H9 (cell line): Measurements from ENCODE around the gene EZH1. TPM values are rescaled to one million over a fixed set of nuclear protein-coding genes. Genes with fewer than 3 reads are reported as not detected.

Experiments
- DNase-seq: peaks from one replicate; pipeline ENCODE4 v3.0.0-alpha.2; 2017
- H2AFZ ChIP-seq: one replicate; pipeline ENCODE4 v1.6.1; 2013; ENCODE audit warnings: mild to moderate bottlenecking, low read length, control low read depth, moderate library complexity
- H2AK5ac ChIP-seq: 2 replicates; pipeline ENCODE4 v1.6.1; 2013; ENCODE audit warnings: low read length, control low read depth, mixed read lengths; ENCODE audit not compliant: insufficient read length
- H2BK120ac ChIP-seq: one replicate; pipeline ENCODE4 v1.6.1; 2013; ENCODE audit warnings: low read depth, mild to moderate bottlenecking, low read length, control low read depth, inconsistent platforms; ENCODE audit not compliant: poor library complexity, severe bottlenecking
- H2BK12ac ChIP-seq: 2 replicates; pipeline ENCODE4 v1.6.1; 2013; ENCODE audit warnings: low read length, control low read depth, mixed read lengths, low read depth; ENCODE audit not compliant: insufficient read length
- H2BK15ac ChIP-seq: 2 replicates; pipeline ENCODE4 v1.6.1; 2013; ENCODE audit warnings: low read depth, low read length, control low read depth
- H2BK20ac ChIP-seq: one replicate; pipeline ENCODE4 v1.6.1; 2013; ENCODE audit warnings: low read depth, mild to moderate bottlenecking, low read length, control low read depth, inconsistent platforms; ENCODE audit not compliant: poor library complexity, severe bottlenecking
- H2BK5ac ChIP-seq: 2 replicates; pipeline ENCODE4 v1.6.1; 2013; ENCODE audit warnings: low read length, control low read depth, mixed read lengths; ENCODE audit not compliant: insufficient read length
- H3K14ac ChIP-seq: 2 replicates; pipeline ENCODE4 v1.6.1; 2013; ENCODE audit warnings: low read length, control low read depth; ENCODE audit not compliant: insufficient read depth
- H3K18ac ChIP-seq: 2 replicates; pipeline ENCODE4 v1.6.1; 2013; ENCODE audit warnings: low read depth, mild to moderate bottlenecking, mixed read lengths, low read length, control low read depth; ENCODE audit not compliant: insufficient read length
- H3K23ac ChIP-seq: 2 replicates; pipeline ENCODE4 v1.6.1; 2013; ENCODE audit warnings: low read length, control low read depth, mixed read lengths, low read depth; ENCODE audit not compliant: insufficient read length
- H3K23me2 ChIP-seq: 2 replicates; pipeline ENCODE4 v1.6.1; 2013; ENCODE audit warnings: low read depth, mild to moderate bottlenecking, mixed read lengths, low read length, control low read depth; ENCODE audit not compliant: insufficient read length, poor library complexity, severe bottlenecking
- H3K27ac ChIP-seq: 2 replicates; pipeline ENCODE4 v1.5.1; 2013; ENCODE audit warnings: low read length, control low read depth, mixed read lengths, low read depth; ENCODE audit not compliant: insufficient read length
- H3K27me3 ChIP-seq: 2 replicates; pipeline ENCODE4 v1.6.1; 2013; ENCODE audit warnings: low read length, control low read depth, inconsistent platforms; ENCODE audit not compliant: insufficient read depth
- H3K4ac ChIP-seq: 2 replicates; pipeline ENCODE4 v1.6.1; 2013; ENCODE audit warnings: low read depth, mild to moderate bottlenecking, control low read depth, inconsistent platforms, low read length, moderate library complexity
- H3K4me1 ChIP-seq: 2 replicates; pipeline ENCODE4 v1.6.1; 2013; ENCODE audit warnings: low read length, control low read depth, inconsistent platforms; ENCODE audit not compliant: insufficient read depth
- H3K4me2 ChIP-seq: 2 replicates; pipeline ENCODE4 v1.6.1; 2013; ENCODE audit warnings: low read length, control low read depth, mixed read lengths; ENCODE audit not compliant: insufficient read length, insufficient read depth
- H3K56ac ChIP-seq: 2 replicates; pipeline ENCODE4 v1.6.1; 2013; ENCODE audit warnings: low read depth, mild to moderate bottlenecking, mixed read lengths, low read length, control low read depth; ENCODE audit not compliant: insufficient read length
- H3K79me1 ChIP-seq: 2 replicates; pipeline ENCODE4 v1.6.1; 2013; ENCODE audit warnings: low read depth, mild to moderate bottlenecking, moderate library complexity, low read length, control low read depth, inconsistent platforms; ENCODE audit not compliant: insufficient read depth, poor library complexity, severe bottlenecking
- H3K79me2 ChIP-seq: 2 replicates; pipeline ENCODE4 v1.6.1; 2013; ENCODE audit warnings: low read length, control low read depth, inconsistent platforms; ENCODE audit not compliant: insufficient read depth
- H3K9ac ChIP-seq: 2 replicates; pipeline ENCODE4 v1.6.1; 2013; ENCODE audit warnings: low read length, control low read depth, mixed read lengths; ENCODE audit not compliant: insufficient read length; ENCODE audit errors: extremely low read depth
- H3K9me3 ChIP-seq: one replicate; pipeline ENCODE4 v1.6.1; 2013; ENCODE audit warnings: low read depth, low read length, inconsistent platforms; ENCODE audit not compliant: control insufficient read depth
- H3T11ph ChIP-seq: one replicate; pipeline ENCODE4 v1.6.1; 2013; ENCODE audit warnings: mild to moderate bottlenecking, low read length, control low read depth, inconsistent platforms
- H4K20me1 ChIP-seq: one replicate; pipeline ENCODE4 v1.6.1; 2013; ENCODE audit not compliant: control insufficient read depth, insufficient read length, insufficient read depth
- H4K5ac ChIP-seq: 2 replicates; pipeline ENCODE4 v1.6.1; 2013; ENCODE audit warnings: low read depth, mild to moderate bottlenecking, mixed read lengths, low read length, control low read depth; ENCODE audit not compliant: insufficient read length
- H4K8ac ChIP-seq: replicated peaks from 2 replicates; pipeline ENCODE4 v1.6.1; 2013; ENCODE audit warnings: low read length, control low read depth, mixed read lengths, low read depth; ENCODE audit not compliant: insufficient read length
- H4K91ac ChIP-seq: 2 replicates; pipeline ENCODE4 v1.6.1; 2013; ENCODE audit warnings: low read depth, mild to moderate bottlenecking, moderate library complexity, mixed read lengths, low read length, control low read depth; ENCODE audit not compliant: insufficient read length
- H3K27ac Mint-ChIP-seq, 3 experiments: 2 replicates in 2 of 3; 3 replicates in 1 of 3; pipeline ENCODE4 v1.8.0; 2020 to 2021; ENCODE audit warnings: mixed read lengths in 3 of 3, mild to moderate bottlenecking in 1 of 3, moderate library complexity in 1 of 3
- H3K27me3 Mint-ChIP-seq: 2 replicates; pipeline ENCODE4 v1.8.0; 2021; ENCODE audit warnings: low read depth, mild to moderate bottlenecking, moderate library complexity, mixed read lengths
- H3K36me3 Mint-ChIP-seq, 3 experiments: 2 replicates in 2 of 3; 3 replicates in 1 of 3; pipeline ENCODE4 v1.8.0; 2020 to 2021; ENCODE audit warnings: low read depth in 3 of 3, mixed read lengths in 3 of 3; ENCODE audit not compliant: insufficient read depth in 1 of 3
- H3K4me1 Mint-ChIP-seq, 2 experiments: 2 replicates each; pipeline ENCODE4 v1.8.0; 2020; ENCODE audit warnings: mixed read lengths in 2 of 2
- H3K4me3 Mint-ChIP-seq, 2 experiments: 2 replicates in 1 of 2; 3 replicates in 1 of 2; pipeline ENCODE4 v1.8.0; 2020 to 2021; ENCODE audit warnings: mild to moderate bottlenecking in 2 of 2, mixed read lengths in 2 of 2, moderate library complexity in 1 of 2
- H3K9me3 Mint-ChIP-seq, 2 experiments: 2 replicates in 1 of 2; 3 replicates in 1 of 2; pipeline ENCODE4 v1.8.0; 2020; ENCODE audit warnings: mild to moderate bottlenecking in 2 of 2, mixed read lengths in 2 of 2, moderate library complexity in 1 of 2
- CTCF ChIP-seq: fragments of 200-600 bp; sonication (generic); conservative IDR thresholded peaks from 3 replicates; pipeline ENCODE4 v1.8.0; 2021; ENCODE audit warnings: antibody characterized with exemption, mild to moderate bottlenecking
- WGBS: extraction: QIAGEN DNeasy Blood & Tissue Kit; methylation state at CpG from one replicate; pipeline ENCODE4 v1.1.7; 2013; ENCODE audit warnings: missing lambda C conversion rate, low lambda C conversion rate, mixed read lengths; ENCODE audit not compliant: insufficient read length; ENCODE audit errors: extremely low coverage; 5-methylcytosine and 5-hydroxymethylcytosine counted together
- total RNA-seq: library from RNA; stranded (reverse); gene quantifications from 2 replicates; pipeline ENCODE4 v1.2.1, GENCODE V29; 2021

EZH1 gene
- total RNA-seq, 1 experiment from 2014 or later: 17.9 TPM

GRCh38 chr17:42692489-42692888 lies 52.4 kb downstream of the EZH1 start:
- Histone ChIP-seq H4K5ac (no peak overlapping the region), H2BK5ac (no peak overlapping the region), H3T11ph (no peak overlapping the region), H4K91ac (no peak overlapping the region), H4K8ac (no peak overlapping the region), H2AFZ (no peak overlapping the region), H3K14ac (no peak overlapping the region; the same call in 1 of the 2 replicates), H3K79me1 (no peaks in the 10 kb centered on the region), H3K23ac (no peak overlapping the region), H3K9me3 (no peaks in the 10 kb centered on the region), H3K18ac (no peak overlapping the region), H2AK5ac (no peak overlapping the region), H2BK20ac (no peak overlapping the region), H2BK120ac (no peak overlapping the region), H3K23me2 (no peaks in the 10 kb centered on the region), H3K4me1 (no peaks in the 10 kb centered on the region), H2BK12ac (no peak overlapping the region), H3K4me2 (no peak overlapping the region), H3K9ac (no peak overlapping the region), H3K4ac (no peak overlapping the region), H2BK15ac (no peak overlapping the region), H3K56ac (no peak overlapping the region), H4K20me1 (no peaks in the 10 kb centered on the region), H3K79me2 (no peaks in the 10 kb centered on the region), H3K27ac (no peak overlapping the region), H3K27me3 (no peaks in the 10 kb centered on the region)
- H3K27me3 Mint-ChIP-seq: no peaks in the 10 kb centered on the region; the same call in 1 of the 2 replicates
- DNase-seq: no peak
- no peak overlapping the region; a peak in 1 of 5 replicates for H3K4me3 Mint-ChIP-seq
- H3K4me1 Mint-ChIP-seq: peaks cover 0 to 11% of the 10 kb centered on the region in 2 experiments; a peak in 2 of 4 replicates
- TF ChIP-seq CTCF: no peak
- no CpG with 5 or more reads among the region's 11 CpGs for WGBS
- peaks cover 19 to 20% (median 19%) of the 10 kb centered on the region in 3 experiments for H3K36me3 Mint-ChIP-seq
- H3K27ac Mint-ChIP-seq: no peak overlapping the region
- H3K9me3 Mint-ChIP-seq: no peaks in the 10 kb centered on the region; a peak in 2 of 5 replicates
